ENCODE results near the gene PLEK. TPM values are rescaled to one million over a fixed set of nuclear protein-coding genes. Genes with fewer than 3 reads are reported as not detected.

PLEK gene, protein sequence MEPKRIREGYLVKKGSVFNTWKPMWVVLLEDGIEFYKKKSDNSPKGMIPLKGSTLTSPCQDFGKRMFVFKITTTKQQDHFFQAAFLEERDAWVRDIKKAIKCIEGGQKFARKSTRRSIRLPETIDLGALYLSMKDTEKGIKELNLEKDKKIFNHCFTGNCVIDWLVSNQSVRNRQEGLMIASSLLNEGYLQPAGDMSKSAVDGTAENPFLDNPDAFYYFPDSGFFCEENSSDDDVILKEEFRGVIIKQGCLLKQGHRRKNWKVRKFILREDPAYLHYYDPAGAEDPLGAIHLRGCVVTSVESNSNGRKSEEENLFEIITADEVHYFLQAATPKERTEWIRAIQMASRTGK
- 39.9 and 41.5 TPM in 2 replicates for total RNA-seq
- 177 TPM for total RNA-seq (2013)
- 78.3 and 99.4 TPM in 2 replicates for polyA plus RNA-seq
- polyA minus RNA-seq = 56.5 and 71.3 TPM in 2 replicates

DNA sequence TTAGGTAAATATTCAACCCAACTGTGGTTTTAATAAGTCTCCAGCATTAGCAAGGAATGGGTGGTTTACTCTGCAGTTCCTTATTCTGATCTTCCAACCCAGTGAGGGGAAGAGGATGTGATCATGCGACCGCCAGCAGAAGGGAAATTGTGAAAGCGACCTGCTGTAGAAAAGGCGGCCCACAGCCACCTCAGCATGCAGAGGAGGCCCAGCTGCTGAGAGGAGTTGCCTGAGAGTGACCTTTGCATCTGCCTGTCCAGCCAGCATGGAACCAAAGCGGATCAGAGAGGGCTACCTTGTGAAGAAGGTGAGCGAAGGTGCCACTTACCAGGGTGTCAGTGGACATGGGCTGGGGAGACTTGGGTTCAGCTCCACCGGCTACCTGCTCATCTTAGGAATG is at the start of gene PLEK:
Gene PLEK (plus strand): TSS at position 196 of the 400 bp plus-strand sequence. CDS start 70 bp downstream, at position 266.
- peak; percentile 62 for ATAC-seq (ENCODE audit: low read depth)

More for the DNA sequence above, at the start of gene PLEK:
- DNase-seq = peak; percentile 83
- H3K9ac ChIP-seq (ENCODE audit: low read length) = peak within 1 kb of the TSS; percentile 90
- H3K27me3 ChIP-seq (replicated peaks in 1 of 4; ENCODE audit: control extremely low read depth in 1 of 4, control insufficient read depth in 3 of 4, insufficient read depth in 4 of 4, low read length in 3 of 4) = no peaks in the 10 kb centered on the region
- TF ChIP-seq, protein P1, sequence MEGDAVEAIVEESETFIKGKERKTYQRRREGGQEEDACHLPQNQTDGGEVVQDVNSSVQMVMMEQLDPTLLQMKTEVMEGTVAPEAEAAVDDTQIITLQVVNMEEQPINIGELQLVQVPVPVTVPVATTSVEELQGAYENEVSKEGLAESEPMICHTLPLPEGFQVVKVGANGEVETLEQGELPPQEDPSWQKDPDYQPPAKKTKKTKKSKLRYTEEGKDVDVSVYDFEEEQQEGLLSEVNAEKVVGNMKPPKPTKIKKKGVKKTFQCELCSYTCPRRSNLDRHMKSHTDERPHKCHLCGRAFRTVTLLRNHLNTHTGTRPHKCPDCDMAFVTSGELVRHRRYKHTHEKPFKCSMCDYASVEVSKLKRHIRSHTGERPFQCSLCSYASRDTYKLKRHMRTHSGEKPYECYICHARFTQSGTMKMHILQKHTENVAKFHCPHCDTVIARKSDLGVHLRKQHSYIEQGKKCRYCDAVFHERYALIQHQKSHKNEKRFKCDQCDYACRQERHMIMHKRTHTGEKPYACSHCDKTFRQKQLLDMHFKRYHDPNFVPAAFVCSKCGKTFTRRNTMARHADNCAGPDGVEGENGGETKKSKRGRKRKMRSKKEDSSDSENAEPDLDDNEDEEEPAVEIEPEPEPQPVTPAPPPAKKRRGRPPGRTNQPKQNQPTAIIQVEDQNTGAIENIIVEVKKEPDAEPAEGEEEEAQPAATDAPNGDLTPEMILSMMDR (IDR thresholded peaks at IDR 0.05) = no peak
- TF ChIP-seq EZH2 (IDR thresholded peaks at IDR 0.05; ENCODE audit: borderline replicate concordance, insufficient read depth, low read depth, low read length, poor library complexity, severe bottlenecking) = no peak
- H3K79me2 ChIP-seq (ENCODE audit: control insufficient read depth, insufficient read depth, low read length) = peaks cover 90% of the 10 kb centered on the region
- H3K4me3 ChIP-seq (ENCODE audit: control extremely low read depth in 1 of 5, extremely low read depth in 1 of 5, insufficient read depth in 1 of 5, low read depth in 2 of 5, low read length in 4 of 5) = peak within 1 kb of the TSS; percentile 77 to 98 (median 92)
- H3K4me2 ChIP-seq (replicated peaks; ENCODE audit: low read depth, low read length, poor library complexity, severe bottlenecking) = peak within 1 kb of the TSS; percentile 88
- ChIA-PET CTCF (interaction anchor here (1.3 to 10.6 kb wide), 6 partner anchors 14 to 76 kb away, joined by 3 to 163 read pairs (median 10); no protein-coding TSS in a partner anchor), POLR2A (interaction anchor here (1.0 to 1.6 kb wide), 3 partner anchors 20 to 22 kb away, joined by 5 to 8 read pairs (median 5); no protein-coding TSS in a partner anchor)
- H3K4me1 Mint-ChIP-seq = peaks cover 76% of the 10 kb centered on the region
- H4K20me1 ChIP-seq (ENCODE audit: control insufficient read depth, insufficient read depth, low read length, poor library complexity, severe bottlenecking) = no peaks in the 10 kb centered on the region
- H3K27me3 Mint-ChIP-seq = no peaks in the 10 kb centered on the region
- H3K27ac ChIP-seq (ENCODE audit: low read length in 2 of 2) = peak within 1 kb of the TSS; percentile 89 to 91
- H3K4me3 Mint-ChIP-seq = peak within 1 kb of the TSS; percentile 97
- WGBS (ENCODE audit: insufficient coverage) = 1% methylated on average over 7 of the region's 7 CpGs
- H3K4me1 ChIP-seq (ENCODE audit: control insufficient read depth in 2 of 2, insufficient read depth in 2 of 2, low read length in 2 of 2) = peaks cover 61 to 67% of the 10 kb centered on the region in 2 donors
- H2AFZ ChIP-seq (ENCODE audit: insufficient read depth, low read depth, low read length, poor library complexity, severe bottlenecking) = peak within 1 kb of the TSS; percentile 61
- peaks cover 0 to 4% (median 0%) of the 10 kb centered on the region in 3 donors for H3K9me3 ChIP-seq (ENCODE audit: control extremely low read depth in 1 of 3, control insufficient read depth in 2 of 3, insufficient read depth in 1 of 3, low read length in 2 of 3)
- peaks cover 2% of the 10 kb centered on the region for H3K9me3 Mint-ChIP-seq (ENCODE audit: insufficient read depth)
- H3K36me3 ChIP-seq (replicated peaks in 1 of 2; ENCODE audit: control extremely low read depth in 1 of 2, control insufficient read depth in 1 of 2, extremely low read depth in 1 of 2, insufficient read depth in 2 of 2, low read length in 1 of 2) = peaks cover 0 to 26% of the 10 kb centered on the region in 2 experiments
- peak within 1 kb of the TSS; percentile 97 for H3K27ac Mint-ChIP-seq
- intact Hi-C loops (cut with micrococcal nuclease) = loop anchor here (5.0 to 10.0 kb wide), 3 partner anchors 37 to 420 kb away; no protein-coding TSS in a partner anchor
